ENCODE results near the gene HNRNPU.

HNRNPU gene

GRCh38 chr1:244815600-244816099 lies 48.7 kb downstream of the HNRNPU start:
- intact Hi-C loops (cut with DNase I) = no loop called here
- DNase-seq = no peak

GRCh38 chr1:244813327-244813726 lies 51.0 kb downstream of the HNRNPU start:
- intact Hi-C loops (cut with DNase I) = no loop called here
- no peak for DNase-seq

GRCh38 chr1:244810221-244810620 lies 54.1 kb downstream of the HNRNPU start:
- DNase-seq = peak in 1 of 10 donors; percentile 56
- intact Hi-C loops (cut with DNase I) = no loop called here

GRCh38 chr1:244807138-244807537 lies 57.2 kb downstream of the HNRNPU start:
- intact Hi-C loops (cut with DNase I) = no loop called here
- DNase-seq = no peak

GRCh38 chr1:244804841-244805240 lies 59.5 kb downstream of the HNRNPU start:
- intact Hi-C loops (cut with DNase I) = no loop called here
- DNase-seq = no peak

GRCh38 chr1:244802556-244803239 lies 61.6 kb downstream of the HNRNPU start:
- no peak for DNase-seq
- intact Hi-C loops (cut with DNase I) = no loop called here

- intact Hi-C loops (cut with DNase I) = no loop called here
- DNase-seq = no peak
These were observed 62.3 kb downstream of the HNRNPU start for GRCh38 chr1:244802041-244802440.

GRCh38 chr1:244801246-244801645 lies 63.1 kb downstream of the HNRNPU start:
- peak in 3 of 10 donors; percentile 15 to 41 (median 16) for DNase-seq
- intact Hi-C loops (cut with DNase I) = loop anchor here (2.0 kb wide), 1 partner anchor 242 kb away; no protein-coding TSS in a partner anchor

- intact Hi-C loops (cut with DNase I) = loop anchor here (2.0 kb wide), 1 partner anchor 242 kb away; no protein-coding TSS in a partner anchor
- DNase-seq = no peak
These were observed 63.5 kb downstream of the HNRNPU start for GRCh38 chr1:244800821-244801220.

Measured in posterior cingulate gyrus (tissue), 11 donors.